Lower leg skin (tissue), 3 donors: Measurements from ENCODE around the gene TMEM222.

Experiments used
- POLR2A ChIP-seq, 2 donors: fragments of 450-650 bp; IDR thresholded peaks; one replicate each; pipeline ENCODE4 v1.6.1; 2016 to 2017; ENCODE audit warnings: antibody characterized with exemption in 2 of 2, mild to moderate bottlenecking in 1 of 2, moderate library complexity in 1 of 2
- TF ChIP-seq, protein P1 (sequence below), 3 donors: fragments of 450-650 bp; IDR thresholded peaks; one replicate each; pipeline ENCODE4 v1.5.1; 2016; ENCODE audit warnings: antibody characterized with exemption in 3 of 3, mild to moderate bottlenecking in 3 of 3, moderate library complexity in 2 of 3

DNA sequence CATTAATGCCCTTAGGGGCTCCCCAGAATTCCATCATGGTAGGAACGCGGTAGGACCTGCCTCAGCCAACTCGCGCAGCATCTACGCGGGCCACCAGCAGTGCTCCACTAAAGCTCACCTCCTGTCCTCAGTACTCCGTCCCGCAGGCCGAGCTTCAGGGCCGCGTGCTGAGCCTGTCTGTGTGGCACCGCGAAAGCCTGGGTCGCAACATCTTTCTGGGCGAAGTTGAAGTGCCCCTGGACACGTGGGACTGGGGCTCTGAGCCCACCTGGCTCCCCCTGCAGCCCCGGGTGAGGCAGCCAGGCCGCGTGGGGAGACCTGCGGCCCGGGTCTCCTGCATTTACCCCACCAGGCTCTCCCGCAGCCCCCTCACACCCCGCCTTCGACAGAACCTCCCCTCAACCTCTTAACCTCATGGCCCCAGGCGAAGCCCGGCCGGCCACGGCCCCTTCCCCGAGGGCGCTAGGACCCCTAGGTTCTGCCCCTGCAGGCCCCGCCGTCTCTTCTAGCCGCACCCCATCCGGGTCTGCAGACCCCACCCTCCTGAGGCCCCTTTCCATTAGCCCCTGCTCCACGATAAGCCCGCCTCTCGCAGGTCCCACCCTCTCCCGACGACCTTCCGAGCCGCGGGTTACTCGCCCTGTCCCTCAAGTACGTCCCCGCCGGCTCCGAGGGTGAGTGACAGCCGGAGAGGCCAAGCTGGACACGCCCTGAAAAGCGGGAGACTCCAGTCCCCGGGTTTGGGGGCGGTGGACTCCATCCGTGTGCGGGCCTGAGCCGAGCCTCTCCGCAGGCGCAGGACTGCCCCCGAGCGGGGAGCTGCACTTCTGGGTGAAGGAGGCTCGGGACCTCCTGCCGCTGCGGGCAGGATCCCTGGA, 28.9 kb downstream of the TMEM222 start:
- TF ChIP-seq, protein P1, sequence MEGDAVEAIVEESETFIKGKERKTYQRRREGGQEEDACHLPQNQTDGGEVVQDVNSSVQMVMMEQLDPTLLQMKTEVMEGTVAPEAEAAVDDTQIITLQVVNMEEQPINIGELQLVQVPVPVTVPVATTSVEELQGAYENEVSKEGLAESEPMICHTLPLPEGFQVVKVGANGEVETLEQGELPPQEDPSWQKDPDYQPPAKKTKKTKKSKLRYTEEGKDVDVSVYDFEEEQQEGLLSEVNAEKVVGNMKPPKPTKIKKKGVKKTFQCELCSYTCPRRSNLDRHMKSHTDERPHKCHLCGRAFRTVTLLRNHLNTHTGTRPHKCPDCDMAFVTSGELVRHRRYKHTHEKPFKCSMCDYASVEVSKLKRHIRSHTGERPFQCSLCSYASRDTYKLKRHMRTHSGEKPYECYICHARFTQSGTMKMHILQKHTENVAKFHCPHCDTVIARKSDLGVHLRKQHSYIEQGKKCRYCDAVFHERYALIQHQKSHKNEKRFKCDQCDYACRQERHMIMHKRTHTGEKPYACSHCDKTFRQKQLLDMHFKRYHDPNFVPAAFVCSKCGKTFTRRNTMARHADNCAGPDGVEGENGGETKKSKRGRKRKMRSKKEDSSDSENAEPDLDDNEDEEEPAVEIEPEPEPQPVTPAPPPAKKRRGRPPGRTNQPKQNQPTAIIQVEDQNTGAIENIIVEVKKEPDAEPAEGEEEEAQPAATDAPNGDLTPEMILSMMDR (IDR thresholded peaks at IDR 0.05): no peak
- no peak for TF ChIP-seq POLR2A (IDR thresholded peaks at IDR 0.05)
